GM21360 (cell line): ENCODE data around the gene CATSPERD.

Source experiments
- ATAC-seq: cut with Tn5 transposase; IDR thresholded peaks from one replicate; pipeline ENCODE4 v1.9.1; 2021; ENCODE audit warnings: mild to moderate bottlenecking, moderate library complexity; ENCODE audit not compliant: unreplicated experiment

CATSPERD gene

GRCh38 chr19:5719961-5720790 is at the start of gene CATSPERD, which contains the start of gene LONP1:
Gene CATSPERD, plus strand, starts transcription at chr19:5720637. Its CDS starts 101 bp downstream, at chr19:5720738.
Gene LONP1, minus strand, starts transcription at chr19:5720146. Its CDS starts 14 bp downstream, at chr19:5720132.
- peak; percentile 83 for ATAC-seq

DNA sequence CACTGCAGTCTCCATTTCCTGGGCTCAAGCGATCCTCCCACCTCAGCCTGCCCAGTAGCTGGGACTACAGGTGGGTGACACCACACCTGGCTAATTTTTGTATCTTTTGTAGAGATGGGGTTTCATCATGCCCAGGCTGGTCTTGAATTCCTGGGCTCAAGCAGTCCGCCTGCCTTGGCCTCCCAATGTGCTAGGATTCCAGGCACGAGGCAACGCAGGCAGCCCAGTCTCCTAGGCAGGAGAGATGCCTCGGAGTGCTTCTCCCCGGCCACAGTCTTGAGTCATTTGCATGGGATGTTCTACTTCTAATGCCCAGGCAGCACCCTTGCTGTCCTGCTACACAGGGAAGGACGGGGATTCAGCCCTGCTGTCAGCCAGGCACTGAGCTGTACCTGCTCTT is 48.8 kb upstream of the CATSPERD start:
- no peak for ATAC-seq

- ATAC-seq, result no peak
Observed at GRCh38 chr19:5672708-5673459, 47.6 kb upstream of the CATSPERD start.

- ATAC-seq, result no peak
Observed at GRCh38 chr19:5673752-5674151, 46.7 kb upstream of the CATSPERD start.

GRCh38 chr19:5674714-5675113 is 45.7 kb upstream of the CATSPERD start:
- ATAC-seq, result no peak

GRCh38 chr19:5676105-5676771 is 44.2 kb upstream of the CATSPERD start:
- no peak for ATAC-seq

- ATAC-seq, result no peak
Observed at GRCh38 chr19:5676772-5677105, 43.7 kb upstream of the CATSPERD start.

GRCh38 chr19:5677136-5677535 is 43.3 kb upstream of the CATSPERD start:
- no peak for ATAC-seq

DNA sequence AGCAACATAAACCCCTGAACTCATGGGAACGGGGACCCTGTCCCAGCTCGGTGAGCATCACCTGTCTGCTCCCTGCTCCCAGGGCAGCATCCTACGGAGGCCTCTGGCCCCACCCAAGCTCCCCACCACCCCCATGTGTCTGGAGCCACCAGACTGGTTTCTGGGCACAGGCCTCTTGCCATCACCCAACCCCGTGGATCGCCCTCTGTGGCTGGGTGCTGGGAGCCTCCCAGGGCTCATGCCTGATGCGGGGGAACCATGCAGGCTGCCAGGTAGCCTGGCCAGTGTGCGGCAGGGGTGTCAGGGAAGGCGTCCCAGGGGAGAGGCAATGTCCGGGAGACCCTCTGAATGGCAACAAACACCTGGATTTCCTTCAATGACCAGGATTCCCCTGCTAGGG is 42.9 kb upstream of the CATSPERD start:
- ATAC-seq, result no peak

- ATAC-seq, result no peak
Observed at GRCh38 chr19:5678071-5678718, 42.2 kb upstream of the CATSPERD start.

DNA sequence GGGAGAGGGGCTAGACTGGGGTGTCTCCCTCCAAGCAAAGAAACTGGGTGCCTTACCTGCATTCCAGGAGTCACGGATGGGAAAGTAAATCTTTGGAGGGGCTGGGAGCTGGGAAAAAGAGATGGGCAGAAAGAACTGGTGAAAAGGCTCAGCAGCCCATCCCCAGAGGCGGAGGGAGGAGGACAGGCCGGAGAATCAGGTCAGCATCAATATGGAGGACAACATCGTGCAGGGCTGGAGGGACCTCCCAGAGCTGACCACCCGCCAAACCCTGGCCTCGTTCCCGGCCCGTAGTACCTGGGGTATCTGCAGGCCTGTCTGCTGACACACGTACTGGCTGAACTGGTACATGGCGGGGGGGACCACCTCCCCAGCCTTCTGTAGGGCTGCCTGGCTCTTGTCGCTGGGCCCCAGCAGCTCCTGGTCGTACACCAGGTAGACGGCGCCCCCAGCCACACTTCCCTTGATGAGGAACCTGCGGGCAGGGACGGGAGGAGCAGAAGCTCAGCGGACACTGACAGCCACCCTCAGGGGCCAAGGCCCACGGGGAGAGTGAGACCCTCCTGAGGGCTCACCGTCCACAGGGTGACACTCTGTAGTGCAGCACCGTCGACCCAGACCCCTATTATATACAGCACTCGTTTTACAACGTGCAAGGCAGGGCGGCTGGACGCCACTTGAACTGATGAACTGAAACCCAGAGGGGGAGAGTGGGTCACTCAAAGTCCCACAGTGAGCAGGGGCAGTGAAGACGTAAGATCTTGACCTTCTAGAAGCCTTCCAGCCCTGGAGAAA is 41.0 kb upstream of the CATSPERD start:
- no peak for ATAC-seq

DNA sequence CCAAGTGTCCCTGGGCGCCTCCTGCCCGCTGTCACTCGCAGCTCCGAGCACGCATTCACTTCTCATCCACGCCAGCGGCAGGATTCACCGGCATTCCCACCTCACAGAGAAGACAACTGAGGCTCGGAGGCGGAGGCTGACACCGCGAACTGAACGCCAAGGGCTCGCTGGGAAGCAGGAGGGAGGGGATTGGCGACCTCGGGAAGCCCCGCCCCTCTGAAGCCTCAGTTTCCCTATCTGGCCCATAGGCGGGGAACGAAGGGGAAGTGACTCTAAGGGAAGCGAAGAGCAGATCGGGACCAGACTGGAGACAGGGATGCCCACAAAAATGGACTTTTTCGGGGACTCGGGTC is 40.4 kb upstream of the CATSPERD start:
- no peak for ATAC-seq

DNA sequence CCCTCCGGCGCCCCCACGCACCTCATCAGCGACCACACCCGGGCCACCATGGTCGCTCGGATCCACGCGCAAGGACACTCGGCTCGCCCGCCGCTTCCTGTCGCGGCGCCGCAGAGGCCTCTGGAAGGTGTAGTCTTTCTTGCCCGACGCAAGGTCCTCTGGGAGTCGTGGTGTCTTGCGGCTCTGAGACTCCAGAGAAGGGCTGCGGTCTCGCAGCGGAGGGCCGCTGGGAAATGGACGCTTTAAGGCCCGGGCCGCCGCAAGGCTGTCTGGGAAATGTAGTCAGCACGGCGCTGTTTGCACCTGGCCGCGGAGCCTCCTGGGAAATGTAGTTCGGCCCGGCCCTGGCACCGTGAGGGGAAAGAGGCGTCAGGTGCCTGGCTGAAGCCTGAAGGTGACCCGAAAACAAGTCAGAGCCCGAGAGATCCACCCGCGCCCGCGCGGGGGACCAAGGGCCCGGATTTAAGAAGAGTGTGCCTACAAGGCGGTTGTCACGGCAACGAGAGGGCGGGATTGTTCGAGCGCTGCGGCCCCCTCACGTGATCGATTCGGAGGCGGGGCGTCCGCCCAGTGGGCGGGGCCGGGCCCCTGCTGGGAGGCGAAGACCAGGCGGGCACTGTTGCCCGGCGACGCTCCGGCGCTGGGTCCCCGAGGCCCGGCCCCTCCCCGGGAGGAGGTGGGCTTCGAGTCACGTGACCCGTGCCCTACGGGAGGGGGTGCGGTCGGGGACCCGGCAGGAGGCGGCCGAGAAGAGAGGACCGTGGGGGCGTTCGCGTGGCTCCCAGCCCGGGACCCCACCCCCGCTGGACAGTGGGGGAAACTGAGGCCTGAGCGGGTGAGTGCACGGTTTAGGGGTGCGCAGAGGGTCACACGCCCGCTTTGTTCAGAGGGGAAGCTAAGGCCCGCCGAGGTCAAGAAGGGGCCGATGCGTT is 39.7 kb upstream of the CATSPERD start, which contains the start of the genes HSD11B1L and MICOS13:
TSS of gene HSD11B1L (plus strand) at position 591 of the 932 bp plus-strand sequence. CDS start 3,806 bp downstream, outside the sequence.
TSS of gene MICOS13 (minus strand) at position 80 of the 932 bp plus-strand sequence. CDS start at position 50, 30 bp downstream.
- ATAC-seq, result peak; percentile 82

DNA sequence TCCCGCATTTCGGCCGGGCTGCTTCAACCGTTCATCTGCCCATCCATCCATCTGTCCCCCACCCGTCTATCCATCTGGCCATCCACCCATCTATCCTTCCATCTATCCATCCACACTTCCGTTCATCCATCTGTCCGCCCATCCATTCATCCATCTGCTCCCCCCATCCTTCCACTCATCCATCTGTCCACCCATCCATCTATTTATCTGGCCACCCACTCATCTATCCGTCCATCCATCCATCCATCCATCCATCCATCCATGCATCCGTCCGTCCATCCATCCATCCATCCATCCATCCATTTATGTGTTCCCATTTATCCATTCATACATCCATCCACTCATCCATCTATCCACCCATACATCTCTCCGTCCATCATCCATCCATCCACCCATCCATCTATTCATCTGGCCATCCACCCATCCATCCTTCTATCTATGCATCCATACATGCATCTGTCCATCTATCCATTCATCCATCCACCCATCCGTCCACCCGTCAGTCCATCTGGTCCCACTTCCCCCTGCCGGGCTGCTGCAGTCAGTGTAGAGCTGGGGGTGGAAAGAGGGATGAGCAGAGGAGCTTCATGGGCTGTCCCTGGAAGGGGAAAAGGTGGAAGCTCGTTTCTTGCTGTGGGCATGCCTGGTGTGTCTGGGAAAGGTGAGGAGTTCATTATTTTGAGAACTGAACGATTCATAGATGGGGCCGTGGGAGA is 38.9 kb upstream of the CATSPERD start:
- no peak for ATAC-seq

DNA sequence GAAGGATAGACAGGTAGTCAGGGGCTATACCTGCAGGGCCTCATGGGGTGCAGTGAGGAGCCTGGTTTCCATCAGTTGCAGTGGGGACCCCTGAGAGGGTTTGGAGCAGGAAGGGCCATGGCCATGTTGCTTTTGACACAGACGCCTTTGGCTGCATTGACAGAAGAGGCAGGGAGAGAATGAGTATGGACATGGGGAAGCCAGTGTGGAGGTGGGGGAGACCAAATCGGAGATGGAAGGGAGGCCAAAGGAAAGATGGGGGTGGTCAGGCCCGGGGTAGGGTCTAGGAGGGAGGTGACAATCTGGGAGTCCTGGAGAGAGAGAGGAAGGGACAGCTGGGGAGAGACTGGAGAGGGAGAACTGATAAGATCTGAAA is 38.3 kb upstream of the CATSPERD start:
- no peak for ATAC-seq

- no peak for ATAC-seq
Observed at GRCh38 chr19:5683177-5683886, 37.1 kb upstream of the CATSPERD start.

DNA sequence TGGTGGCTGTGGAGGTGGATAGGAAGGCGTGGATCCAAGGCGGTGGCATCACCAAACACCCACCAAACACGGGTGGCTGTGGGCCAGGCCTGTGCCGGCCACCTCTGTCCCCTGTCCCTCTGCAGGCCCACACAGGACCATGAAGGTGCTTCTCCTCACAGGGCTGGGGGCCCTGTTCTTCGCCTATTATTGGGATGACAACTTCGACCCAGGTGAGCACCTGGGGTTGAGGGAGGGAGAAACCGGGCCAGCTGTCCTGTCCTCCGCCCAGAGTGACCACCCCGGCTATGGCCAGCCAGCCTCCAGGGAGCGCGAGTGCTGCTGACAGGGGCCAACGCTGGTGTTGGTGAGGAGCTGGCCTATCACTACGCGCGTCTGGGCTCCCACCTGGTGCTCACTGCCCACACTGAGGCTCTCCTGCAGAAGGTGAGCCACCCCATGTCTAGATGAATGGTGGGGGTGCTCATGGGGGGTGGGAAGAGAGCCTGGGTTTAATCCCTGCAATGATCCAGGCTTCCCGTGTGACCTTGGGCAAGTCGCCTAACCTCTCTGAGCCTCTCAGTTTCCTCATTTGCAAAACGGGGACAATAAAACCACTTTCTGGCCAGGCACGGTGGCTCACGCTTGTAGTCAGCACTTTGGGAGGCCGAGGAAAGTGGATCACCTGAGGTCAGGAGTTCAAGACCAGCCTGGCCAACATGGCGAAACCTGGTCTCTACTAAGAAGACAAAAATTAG is 35.6 kb upstream of the CATSPERD start:
- ATAC-seq, result no peak
